Endothelial cell of umbilical vein (primary cell): ENCODE measurements around the gene ZBTB32.

ENCODE experiments used
- CTCF ChIP-seq, 2 donors: IDR thresholded peaks; 1 replicate in 1 of 2; 2 replicates in 1 of 2; pipeline ENCODE4 v1.5.1; 2011; ENCODE audit warnings: low read length in 2 of 2, mild to moderate bottlenecking in 2 of 2, moderate library complexity in 2 of 2, control low read depth in 1 of 2, inconsistent platforms in 1 of 2, low read depth in 1 of 2; ENCODE audit not compliant: insufficient read depth in 1 of 2; ENCODE audit errors: extremely low read depth in 1 of 2
- EZH2 ChIP-seq: IDR thresholded peaks from 2 replicates; pipeline ENCODE4 v1.6.1; 2012; ENCODE audit warnings: borderline replicate concordance, low read depth, mild to moderate bottlenecking, moderate library complexity, low read length, inconsistent platforms; ENCODE audit not compliant: severe bottlenecking
- POLR2A ChIP-seq: IDR thresholded peaks from 2 replicates; pipeline ENCODE4 v1.6.1; 2012; ENCODE audit warnings: low read depth, mild to moderate bottlenecking, control low read depth, low read length
- POLR2AphosphoS5 ChIP-seq: IDR thresholded peaks from 2 replicates; pipeline ENCODE4 v1.6.1; 2012; ENCODE audit warnings: low read depth, mild to moderate bottlenecking, control low read depth, low read length, moderate library complexity; ENCODE audit not compliant: insufficient read depth

DNA sequence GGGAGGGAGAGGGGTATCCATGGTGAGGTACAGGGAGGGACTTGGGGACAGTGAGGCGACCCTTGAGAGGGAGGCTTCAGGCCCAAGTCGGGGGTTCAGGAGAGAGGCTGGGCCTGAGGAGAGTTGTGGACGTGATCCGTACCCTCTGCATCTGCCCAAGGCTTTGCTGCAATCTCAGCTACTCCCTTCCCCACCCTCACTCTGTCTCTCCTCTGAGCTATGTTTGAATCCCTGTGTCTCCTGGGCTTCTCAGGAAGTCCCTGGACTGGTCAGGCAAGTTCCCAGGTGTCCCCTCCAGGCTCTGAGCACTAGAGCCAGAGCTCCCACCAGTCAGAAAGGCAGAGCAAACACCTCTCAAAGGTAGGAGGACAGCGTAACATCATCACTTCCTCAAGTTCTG, 45.8 kb downstream of the ZBTB32 start:
- TF ChIP-seq POLR2AphosphoS5, result no peak
- no peak for TF ChIP-seq CTCF (IDR thresholded peaks at IDR 0.05; ENCODE audit: extremely low read depth in 1 of 2, insufficient read depth in 1 of 2, low read depth in 1 of 2, low read length in 2 of 2)
- no peak for TF ChIP-seq POLR2A
- TF ChIP-seq EZH2, result no peak
